CD4-positive, alpha-beta T cell treated with Interleukin-4 for 1 hour (primary cell): ENCODE measurements around the gene MAPKAPK2.

Experiments used
- DNase-seq, 2 donors: peaks; one replicate each; pipeline ENCODE4 v3.0.0-alpha.2; 2020 to 2022

The MAPKAPK2 gene

DNA sequence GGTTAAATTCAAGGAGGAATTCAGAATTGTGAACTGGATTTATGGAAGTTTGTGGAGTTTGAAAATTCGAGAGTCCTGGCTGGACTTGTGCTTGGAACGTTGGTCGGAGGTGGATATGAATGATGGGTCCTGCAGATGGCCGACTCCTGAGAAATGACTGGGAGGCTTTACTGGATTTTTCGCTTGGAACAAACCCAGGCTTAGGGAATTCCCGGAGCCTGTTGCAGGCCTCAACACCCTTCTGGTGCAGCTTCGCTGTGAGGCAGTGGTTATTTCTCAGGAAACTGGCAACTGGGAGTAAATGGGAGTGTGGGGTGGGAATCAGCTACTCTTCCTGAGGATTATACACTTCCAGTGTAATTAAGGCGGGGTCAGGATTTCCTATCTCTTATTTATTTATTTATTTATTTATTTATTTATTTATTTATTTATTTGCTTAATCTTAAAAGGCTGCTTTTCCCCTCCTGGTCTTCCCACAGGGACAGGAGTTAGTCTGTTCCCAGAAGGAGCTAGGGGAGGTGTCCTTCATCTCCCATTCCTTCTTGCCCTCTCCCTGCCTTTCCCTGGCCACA lies 21.1 kb downstream of the MAPKAPK2 start:
- DNase-seq = no peak

DNA sequence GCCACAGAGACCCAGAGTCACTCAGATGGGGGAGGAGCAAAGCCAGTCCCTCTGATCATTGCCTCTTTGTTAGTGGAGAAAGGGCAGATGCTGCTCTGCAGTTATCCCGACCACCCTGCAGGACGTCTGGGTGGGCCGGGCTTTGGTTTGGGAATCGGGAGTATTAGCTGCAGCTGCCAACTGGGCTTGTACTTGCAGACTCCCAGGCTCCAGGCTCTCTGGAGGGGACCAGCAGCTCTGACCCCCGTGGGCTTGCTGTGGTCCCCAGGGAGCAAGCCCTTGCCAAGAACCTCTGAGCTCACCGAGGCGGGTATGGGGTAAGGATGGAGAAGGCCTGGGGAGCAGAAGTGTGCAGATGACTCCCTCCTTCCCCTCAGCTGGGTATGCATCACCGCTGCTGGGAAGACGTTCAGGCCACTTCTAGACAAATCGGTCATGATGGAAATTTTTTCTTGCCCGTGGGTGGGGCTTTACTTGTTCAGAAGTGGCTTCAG lies 21.6 kb downstream of the MAPKAPK2 start:
- no peak for DNase-seq

DNA sequence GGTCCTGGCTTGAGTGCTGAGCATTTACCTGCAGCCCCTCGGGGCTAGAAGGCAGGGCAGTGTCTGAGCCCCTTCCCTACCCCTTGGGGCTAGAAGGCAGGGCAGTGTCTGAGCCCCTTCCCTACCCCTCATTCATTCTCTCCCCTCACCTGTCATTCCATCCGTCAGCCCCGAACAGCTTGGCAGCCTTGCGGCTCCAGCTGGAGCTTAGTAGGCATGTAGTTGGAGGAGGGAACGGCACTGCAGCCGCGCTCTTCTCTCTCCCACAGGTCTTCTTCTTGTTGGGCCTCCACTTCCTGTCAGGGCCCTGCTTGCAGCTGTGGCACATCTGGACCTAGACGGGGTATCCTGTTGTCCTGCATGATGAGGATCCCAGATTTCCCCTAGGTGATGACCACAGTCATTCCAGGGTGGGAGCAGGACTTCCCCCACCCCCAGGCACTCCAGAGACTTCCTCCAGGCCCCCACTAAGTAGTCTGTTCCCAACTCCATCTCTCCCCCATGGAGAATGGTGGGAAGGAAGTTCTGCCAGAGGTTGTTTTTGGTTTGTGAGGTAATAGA lies 22.2 kb downstream of the MAPKAPK2 start:
- no peak for DNase-seq

DNA sequence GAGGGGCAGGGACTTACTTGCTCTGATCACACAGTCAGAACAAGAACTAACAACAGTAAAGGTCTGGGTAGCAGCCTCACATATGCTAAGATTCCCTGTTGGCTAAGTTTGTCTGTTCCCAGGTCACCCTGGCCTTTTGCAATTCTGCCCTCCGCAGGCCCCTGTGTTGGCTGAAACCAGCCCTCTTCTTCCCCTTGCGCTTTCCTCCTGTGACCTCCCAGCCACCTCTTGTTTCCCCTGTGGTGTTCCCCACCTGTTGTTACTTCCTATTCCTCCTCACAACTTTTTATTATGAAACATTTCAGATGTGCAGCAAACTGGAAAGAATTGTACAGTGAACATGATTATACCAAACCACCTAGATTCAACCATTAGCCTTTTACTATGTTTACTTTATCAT lies 23.4 kb downstream of the MAPKAPK2 start:
- peak in 1 of 2 donors; percentile 35 for DNase-seq

- DNase-seq = no peak
Measured at GRCh38 chr1:206708882-206709281, 24.2 kb downstream of the MAPKAPK2 start.

DNA sequence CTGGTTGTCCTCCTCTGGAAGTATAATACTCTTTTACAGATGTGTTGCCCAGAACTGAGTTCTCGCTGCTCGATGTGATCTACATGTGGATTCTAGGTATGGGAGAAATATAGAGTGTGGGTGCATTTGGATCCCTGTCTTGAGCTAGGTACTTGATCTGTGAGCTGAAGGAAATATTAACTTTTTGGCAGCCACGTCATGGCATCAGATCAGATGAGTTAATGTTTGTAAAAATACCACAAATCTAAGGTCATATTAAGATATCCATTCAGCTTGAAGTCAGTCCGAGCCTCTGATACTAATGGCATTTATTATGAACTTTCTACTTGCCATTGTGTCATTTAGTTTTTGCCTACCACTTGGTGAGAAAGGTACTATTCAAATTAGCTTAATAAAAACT lies 24.6 kb downstream of the MAPKAPK2 start:
- DNase-seq = no peak

DNA sequence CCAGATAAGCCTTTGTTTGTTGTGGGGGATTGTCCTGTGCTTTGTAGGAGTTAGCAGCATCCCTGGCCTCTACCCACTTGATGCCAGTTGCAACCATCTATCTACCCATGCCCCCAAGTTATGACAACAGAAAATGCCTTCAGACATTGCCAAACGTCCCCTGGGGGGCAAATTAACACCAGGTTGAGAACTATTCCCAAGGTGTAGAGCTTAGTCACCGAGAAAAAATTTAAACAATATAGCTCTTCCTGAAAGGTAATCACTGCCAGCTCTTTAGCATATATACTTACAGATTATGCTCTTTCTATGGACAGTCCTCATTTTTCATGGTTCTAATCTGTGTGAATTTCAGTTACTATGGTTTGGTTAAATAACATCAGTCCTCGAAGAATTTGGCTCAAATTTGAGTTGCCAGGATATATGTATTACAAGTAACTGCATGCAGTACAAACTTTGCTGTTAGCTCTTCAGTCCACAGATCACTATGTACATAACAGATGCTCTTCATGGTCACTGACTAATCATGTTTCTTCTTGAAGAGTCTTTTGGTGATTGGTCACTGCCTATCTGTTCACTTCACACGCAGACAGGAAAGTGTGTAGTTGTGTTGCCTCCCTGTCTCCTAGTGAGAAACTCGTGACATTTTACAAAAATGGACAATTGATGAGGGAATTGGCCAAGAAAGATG lies 25.2 kb downstream of the MAPKAPK2 start:
- DNase-seq = no peak

GRCh38 chr1:206710460-206710823 lies 25.7 kb downstream of the MAPKAPK2 start:
- no peak for DNase-seq

DNA sequence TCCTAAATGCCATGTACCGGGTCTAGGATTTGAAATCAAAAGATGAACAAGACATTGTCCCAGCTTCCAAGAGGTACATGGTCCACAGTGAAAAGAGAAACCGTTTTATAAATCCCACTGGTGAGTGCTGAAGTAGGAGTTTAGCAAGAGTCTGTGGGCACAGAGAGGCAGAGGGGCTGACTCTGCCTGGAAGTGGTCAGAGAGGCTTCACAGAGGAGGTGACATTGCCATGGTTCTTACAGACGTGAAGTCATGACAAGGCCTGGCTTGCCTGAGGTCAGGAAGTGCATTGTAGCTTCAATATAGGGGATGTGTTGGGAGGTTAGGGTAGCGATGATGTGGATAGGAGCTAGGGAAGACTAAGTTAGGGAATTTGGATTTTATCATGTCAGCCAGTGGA lies 28.4 kb downstream of the MAPKAPK2 start:
- no peak for DNase-seq

GRCh38 chr1:206713910-206714312 lies 29.2 kb downstream of the MAPKAPK2 start:
- no peak for DNase-seq

- peak in 1 of 2 donors; percentile 47 for DNase-seq
Measured at GRCh38 chr1:206714331-206715058, 29.8 kb downstream of the MAPKAPK2 start.

DNA sequence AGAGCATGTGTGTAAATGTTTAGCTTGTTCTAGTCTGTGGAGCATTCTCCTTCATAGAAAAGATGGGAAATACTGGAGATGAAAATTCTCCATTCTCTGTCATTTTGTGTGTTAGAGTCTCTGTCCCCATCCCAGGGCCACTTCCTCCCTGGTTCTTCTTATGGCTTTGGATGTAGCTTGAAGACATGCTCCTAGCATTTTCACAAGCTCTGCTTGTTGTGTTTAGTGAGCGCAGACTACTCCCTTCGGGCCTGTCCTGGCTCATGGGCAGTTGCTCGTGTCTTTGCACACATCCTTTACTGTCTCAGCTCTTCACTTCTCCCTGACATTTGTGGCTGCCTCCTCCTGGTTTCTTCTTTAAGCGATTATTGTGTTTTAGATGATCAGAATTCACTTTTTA lies 30.4 kb downstream of the MAPKAPK2 start:
- no peak for DNase-seq

- DNase-seq = peak in 1 of 2 donors; percentile 54
Measured at GRCh38 chr1:206715552-206716158, 30.9 kb downstream of the MAPKAPK2 start.

GRCh38 chr1:206716159-206716869 lies 31.6 kb downstream of the MAPKAPK2 start:
- no peak for DNase-seq

DNA sequence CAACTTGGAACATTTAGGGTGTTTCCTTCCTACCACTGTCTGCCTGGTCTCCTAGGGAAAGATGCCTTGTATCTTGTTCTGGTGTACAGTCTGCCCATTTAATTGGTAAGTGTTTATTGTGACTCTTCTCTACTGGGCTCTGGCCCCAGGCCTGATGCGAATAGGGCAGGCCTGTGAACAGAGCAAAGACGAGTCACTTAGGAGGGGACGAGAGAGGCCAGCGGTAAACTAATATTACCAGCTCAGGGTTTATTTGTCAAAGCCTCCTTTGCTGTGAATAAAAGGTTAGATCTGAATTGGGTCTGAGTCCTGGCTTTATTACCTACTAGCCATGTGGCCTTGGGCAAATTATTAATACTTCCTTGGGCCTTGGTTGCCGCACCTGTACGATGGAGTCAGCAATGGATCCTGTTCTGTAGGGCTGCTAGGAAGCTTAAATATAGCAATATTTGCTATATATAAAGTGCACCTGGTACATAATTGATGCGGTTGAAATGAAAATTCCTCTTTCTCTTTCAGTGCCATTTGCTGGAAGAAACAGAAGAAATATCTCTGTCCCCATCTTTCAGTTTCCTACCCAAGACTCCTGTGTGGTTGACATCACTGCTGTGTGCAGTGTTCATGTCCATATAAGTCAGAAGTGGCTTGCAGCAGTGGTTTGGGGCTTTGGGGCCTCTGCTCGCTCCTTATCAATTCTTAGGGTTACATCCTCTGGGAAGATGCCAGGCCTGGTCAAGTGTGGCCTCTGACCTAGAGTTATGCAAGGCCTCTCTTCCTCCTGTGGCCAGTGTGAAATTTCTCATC lies 32.4 kb downstream of the MAPKAPK2 start:
- DNase-seq = no peak

DNA sequence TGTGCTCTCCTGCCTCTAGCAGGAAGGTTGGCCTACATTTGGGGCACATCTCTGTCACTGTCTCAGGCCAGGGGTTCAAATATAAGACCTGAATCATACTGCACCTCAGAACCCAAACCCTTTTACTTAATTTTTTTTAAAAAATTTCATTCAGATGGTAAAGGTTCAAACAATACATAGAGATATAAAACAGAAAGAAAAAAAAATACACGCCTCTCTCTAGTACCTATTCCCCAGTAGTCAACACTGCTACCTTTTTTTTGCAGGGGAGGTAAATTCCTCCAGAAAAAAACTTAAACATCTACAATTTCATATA lies 32.9 kb downstream of the MAPKAPK2 start:
- DNase-seq = no peak

DNA sequence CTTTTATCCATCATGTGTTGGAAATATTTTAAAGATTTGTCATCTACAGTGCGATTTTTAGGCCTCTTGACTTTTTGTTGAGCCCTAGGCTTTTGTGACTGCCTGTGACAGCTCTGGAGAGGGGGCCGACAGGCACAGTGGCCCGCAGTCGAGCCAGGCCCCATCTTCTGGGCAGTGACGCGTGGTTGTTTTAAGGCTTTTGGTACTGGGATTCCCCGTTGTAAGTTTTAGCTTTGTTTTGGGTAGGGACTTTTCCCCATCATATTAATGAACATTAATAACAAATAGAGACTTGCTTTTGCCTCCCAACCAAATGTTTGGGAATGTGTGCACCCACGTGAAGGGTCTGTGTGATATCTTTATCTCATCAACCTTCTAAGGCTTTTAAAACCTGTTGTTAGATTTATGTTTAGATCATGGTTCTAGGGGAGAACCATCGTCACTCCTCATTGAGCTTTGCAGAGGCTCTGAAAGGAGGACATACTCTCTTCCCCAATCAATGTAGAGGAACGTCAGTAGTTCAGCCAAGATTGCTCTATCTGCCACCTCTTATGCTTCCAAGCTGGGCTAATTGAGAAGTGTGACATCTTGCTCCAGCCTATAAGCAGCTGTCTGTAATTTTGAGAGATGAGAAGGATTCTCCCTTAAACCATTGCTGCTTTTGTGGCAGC lies 34.6 kb downstream of the MAPKAPK2 start:
- DNase-seq = no peak

- DNase-seq = no peak
Measured at GRCh38 chr1:206721454-206721853, 36.7 kb downstream of the MAPKAPK2 start.

- no peak for DNase-seq
Measured at GRCh38 chr1:206722751-206723461, 38.2 kb downstream of the MAPKAPK2 start.

DNA sequence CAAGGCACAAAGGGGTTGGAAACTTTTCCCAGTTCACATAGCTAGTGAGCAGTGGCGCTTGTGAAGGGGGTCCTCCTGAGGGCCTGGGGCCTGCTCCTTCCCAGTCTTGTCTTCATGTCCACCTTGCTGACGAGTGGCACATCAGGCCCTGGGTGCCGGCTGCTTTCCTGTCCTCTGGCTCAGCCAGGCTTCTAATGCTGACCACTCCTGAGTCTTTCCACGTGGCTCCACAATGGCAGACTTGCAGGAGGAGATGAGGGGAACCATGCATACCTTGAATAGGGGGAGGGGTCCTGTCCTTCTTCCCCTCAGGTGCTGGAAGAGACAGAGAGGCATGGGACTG lies 38.7 kb downstream of the MAPKAPK2 start:
- DNase-seq = no peak
